Esophagus squamous epithelium (tissue), 5 donors: Measurements from ENCODE around the gene WFDC13. TPM values are rescaled to one million over a fixed set of nuclear protein-coding genes. Genes with fewer than 3 reads are reported as not detected.
"Not testable (repeated sequence)": the region's sequence is repeated elsewhere in the genome, so short reads cannot be mapped to it uniquely, and the experiment has no call there.

Experiments used
- DNase-seq: peaks from one replicate; lab custom pipeline; 2025; lab: John Stamatoyannopoulos, UW
- H3K27ac ChIP-seq, 4 donors: fragments of 200-600 bp; sonication (generic); one replicate each; pipeline ENCODE4 v1.5.1; 2016 to 2019; ENCODE audit warnings: mild to moderate bottlenecking in 1 of 4
- H3K27me3 ChIP-seq, 4 donors: fragments of 200-600 bp; sonication (generic); 1 replicate in 3 of 4; 2 replicates in 1 of 4; pipeline versions ENCODE4 v1.5.1 to v1.6.0; 2017 to 2021; ENCODE audit warnings: antibody characterized with exemption in 1 of 4
- H3K36me3 ChIP-seq, 3 donors: fragments of 200-600 bp; sonication (generic); one replicate each; pipeline ENCODE4 v1.5.1; 2016 to 2019
- H3K4me1 ChIP-seq, 3 donors: fragments of 200-600 bp; sonication (generic); one replicate each; pipeline ENCODE4 v1.5.1; 2017 to 2019
- H3K4me3 ChIP-seq, 4 donors: fragments of 200-600 bp; sonication (generic); 1 replicate in 3 of 4; 2 replicates in 1 of 4; pipeline ENCODE4 v1.5.1; 2016 to 2019; ENCODE audit warnings: mild to moderate bottlenecking in 2 of 4, moderate library complexity in 1 of 4
- H3K9me3 ChIP-seq, 3 donors: fragments of 200-600 bp; sonication (generic); one replicate each; pipeline ENCODE4 v1.5.1; 2016 to 2019
- POLR2A ChIP-seq, 4 donors: fragments of 450-650 bp; IDR thresholded peaks; one replicate each; pipeline ENCODE4 v1.6.1; 2017; ENCODE audit warnings: antibody characterized with exemption in 4 of 4, mild to moderate bottlenecking in 4 of 4, moderate library complexity in 3 of 4
- WGBS, 2 donors: methylation state at CpG; one replicate each; pipeline ENCODE4 v1.1.5; 2018; 5-methylcytosine and 5-hydroxymethylcytosine counted together
- intact Hi-C: fragments of 100-400 bp; cut with DNase I; formaldehyde crosslinking; loops from one replicate; pipeline ENCODE4 v1.15.0; 2022
- total RNA-seq, 4 donors: library from RNA; depleted of rRNA; stranded (reverse); fragments of >200 nt; gene quantifications; one replicate each; pipeline ENCODE4 v1.1.0, GENCODE V29; 2016
- TF ChIP-seq, protein P1 (sequence below), 6 experiments: fragments of 450-650 bp in 4 of 6; fragments of 200-600 bp in 2 of 6; sonication (generic) in 2 of 6; IDR thresholded peaks; one replicate each; pipeline ENCODE4 v1.5.1; 2016 to 2019; ENCODE audit warnings: antibody characterized with exemption in 6 of 6, mild to moderate bottlenecking in 4 of 6, moderate library complexity in 4 of 6
- donor health status: DM: yes; HTN: yes; CAD: no.

Gene WFDC13
- total RNA-seq, 4 donors from 2014 or later, result not detected

DNA sequence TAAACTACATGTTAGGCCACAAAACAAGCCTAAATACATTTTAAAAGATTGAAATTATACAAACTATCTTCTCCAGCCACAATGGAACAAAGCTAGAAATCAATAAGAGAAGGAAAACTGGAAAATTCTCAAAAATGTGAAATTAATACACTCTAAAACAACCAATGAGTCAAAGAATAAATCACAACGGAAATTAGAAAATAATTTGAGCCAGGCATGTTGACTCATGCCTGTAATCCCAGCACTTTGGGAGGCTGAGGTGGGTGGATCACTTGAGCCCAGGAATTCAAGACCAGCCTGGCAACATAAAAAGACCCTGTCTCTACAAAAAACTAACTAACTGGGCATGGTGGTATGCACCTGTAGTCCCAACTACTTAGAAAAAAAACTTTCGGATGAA lies 6.3 kb upstream of the WFDC13 start:
- intact Hi-C loops, result no loop called here
- TF ChIP-seq, protein P1, sequence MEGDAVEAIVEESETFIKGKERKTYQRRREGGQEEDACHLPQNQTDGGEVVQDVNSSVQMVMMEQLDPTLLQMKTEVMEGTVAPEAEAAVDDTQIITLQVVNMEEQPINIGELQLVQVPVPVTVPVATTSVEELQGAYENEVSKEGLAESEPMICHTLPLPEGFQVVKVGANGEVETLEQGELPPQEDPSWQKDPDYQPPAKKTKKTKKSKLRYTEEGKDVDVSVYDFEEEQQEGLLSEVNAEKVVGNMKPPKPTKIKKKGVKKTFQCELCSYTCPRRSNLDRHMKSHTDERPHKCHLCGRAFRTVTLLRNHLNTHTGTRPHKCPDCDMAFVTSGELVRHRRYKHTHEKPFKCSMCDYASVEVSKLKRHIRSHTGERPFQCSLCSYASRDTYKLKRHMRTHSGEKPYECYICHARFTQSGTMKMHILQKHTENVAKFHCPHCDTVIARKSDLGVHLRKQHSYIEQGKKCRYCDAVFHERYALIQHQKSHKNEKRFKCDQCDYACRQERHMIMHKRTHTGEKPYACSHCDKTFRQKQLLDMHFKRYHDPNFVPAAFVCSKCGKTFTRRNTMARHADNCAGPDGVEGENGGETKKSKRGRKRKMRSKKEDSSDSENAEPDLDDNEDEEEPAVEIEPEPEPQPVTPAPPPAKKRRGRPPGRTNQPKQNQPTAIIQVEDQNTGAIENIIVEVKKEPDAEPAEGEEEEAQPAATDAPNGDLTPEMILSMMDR (IDR thresholded peaks at IDR 0.05), result no peak
- TF ChIP-seq POLR2A (IDR thresholded peaks at IDR 0.05), result no peak

DNA sequence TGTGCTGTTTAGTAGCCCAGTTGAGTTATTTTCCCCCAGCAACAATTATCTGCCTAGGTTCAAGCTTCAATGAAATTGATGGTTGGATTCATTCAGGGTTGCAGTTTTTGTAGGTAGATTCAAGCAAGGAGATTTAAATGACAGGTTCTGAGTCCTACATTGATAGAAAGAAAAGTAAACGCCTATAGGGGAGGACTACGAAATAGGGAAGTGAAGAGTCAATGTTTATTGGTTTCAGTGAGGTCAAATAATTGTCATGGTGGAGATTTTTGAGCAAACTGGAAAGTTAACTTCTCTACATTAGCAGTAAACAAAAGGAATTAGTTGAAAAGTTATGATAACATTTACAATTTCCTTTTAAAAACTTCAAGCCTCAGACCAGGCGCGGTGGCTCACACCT lies 734 bp upstream of the WFDC13 start:
- WGBS, 2 donors, result 46 to 58% methylated on average over 4 of the region's 4 CpGs
- intact Hi-C loops, result no loop called here

More for the DNA sequence above, 6.3 kb upstream of the WFDC13 start:
- Histone ChIP-seq H3K27ac (no peak overlapping the region), H3K36me3 (no peaks in the 10 kb centered on the region), H3K9me3 (no peaks in the 10 kb centered on the region), H3K27me3 (peaks cover 0 to 7% (median 0%) of the 10 kb centered on the region in 4 donors), H3K4me1 (no peaks in the 10 kb centered on the region), H3K4me3 (no peak overlapping the region)
- 65% methylated on average over 2 of the region's 2 CpGs for WGBS, 2 donors
- no peak for DNase-seq

DNA sequence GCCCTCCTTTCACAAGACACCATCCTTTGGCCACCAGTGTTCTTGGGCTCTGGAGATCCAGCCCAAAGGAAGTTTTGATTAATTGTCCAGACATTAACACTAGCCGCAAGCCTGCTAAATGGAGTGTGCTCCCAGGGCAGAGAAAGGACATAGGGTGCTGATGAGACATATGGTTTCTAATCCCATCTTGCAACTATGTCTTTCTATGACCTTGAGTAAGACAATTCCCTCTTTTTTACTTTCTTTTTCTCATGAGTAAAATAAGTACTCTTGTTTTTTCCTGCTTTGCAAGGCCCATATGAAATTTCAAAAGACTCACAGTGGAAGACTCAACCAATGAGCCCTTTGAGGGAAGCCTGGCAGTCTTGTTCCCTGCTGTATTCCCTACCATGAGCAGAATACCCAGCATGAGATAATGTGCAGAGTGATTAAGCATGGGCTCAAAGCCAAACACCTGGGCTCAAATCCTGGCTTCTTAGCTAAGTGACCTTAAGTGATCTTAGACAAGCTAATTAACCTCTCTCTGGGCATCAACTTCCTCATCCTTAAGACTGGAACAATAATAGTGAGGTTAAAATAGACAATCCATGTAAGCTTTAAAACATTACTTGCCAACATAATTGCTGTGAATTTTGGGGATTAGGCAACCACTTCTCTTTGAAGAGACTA lies 3.3 kb downstream of the WFDC13 start, which contains the start of gene WFDC10B:
WFDC10B (minus strand) TSS at position 51 of the 669 bp plus-strand sequence. CDS start 19,027 bp downstream, outside the sequence.
- intact Hi-C loops, result no loop called here
- H3K36me3 ChIP-seq, result no peaks in the 10 kb centered on the region
- WGBS, 2 donors, result 64 to 100% methylated on average over 1 of the region's 1 CpG
- no peaks in the 10 kb centered on the region for H3K9me3 ChIP-seq
- no peak within 1 kb of the TSS for H3K4me3 ChIP-seq
- no peak within 1 kb of the TSS for H3K27ac ChIP-seq
- no peak for DNase-seq
- no peak for TF ChIP-seq POLR2A (IDR thresholded peaks at IDR 0.05)
- TF ChIP-seq, protein P1 (IDR thresholded peaks at IDR 0.05), result no peak
- H3K27me3 ChIP-seq, result peaks cover 0 to 28% (median 0%) of the 10 kb centered on the region in 4 donors
- H3K4me1 ChIP-seq, result no peaks in the 10 kb centered on the region

More for the DNA sequence above, 734 bp upstream of the WFDC13 start:
- no peaks in the 10 kb centered on the region for H3K9me3 ChIP-seq
- H3K27me3 ChIP-seq, result peaks cover 0 to 12% (median 0%) of the 10 kb centered on the region in 4 donors
- no peak overlapping the region for H3K27ac ChIP-seq
- no peak for TF ChIP-seq POLR2A (IDR thresholded peaks at IDR 0.05)
- TF ChIP-seq, protein P1 (IDR thresholded peaks at IDR 0.05), result no peak
- no peak for DNase-seq
- H3K4me3 ChIP-seq, result no peak overlapping the region
- H3K36me3 ChIP-seq, result no peaks in the 10 kb centered on the region
- no peaks in the 10 kb centered on the region for H3K4me1 ChIP-seq

DNA sequence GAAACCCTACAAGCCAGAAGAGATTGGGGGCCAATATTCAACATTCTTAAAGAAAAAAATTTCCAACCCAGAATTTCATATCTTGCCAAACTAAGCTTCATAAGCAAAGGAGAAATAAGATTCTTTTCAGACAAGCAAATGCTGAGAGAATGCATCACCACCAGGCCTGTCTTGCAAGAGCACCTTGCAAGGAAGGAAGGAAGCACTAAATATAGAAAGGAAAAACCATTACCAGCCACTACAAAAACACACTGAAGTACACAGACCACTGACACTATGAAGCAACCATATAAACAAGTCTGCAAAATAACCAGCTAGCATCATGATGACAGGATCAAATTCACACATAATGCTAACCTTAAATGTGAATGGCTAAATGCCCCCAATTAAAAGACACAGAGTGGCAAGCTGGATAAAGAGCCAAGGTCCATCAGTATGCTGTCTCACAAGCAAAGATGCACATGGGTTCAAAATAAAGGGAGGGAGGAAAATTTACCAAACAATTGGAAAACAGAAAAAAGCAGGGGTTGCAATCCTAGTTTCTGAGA lies 14.4 kb downstream of the WFDC13 start:
- H3K9me3 ChIP-seq, DNase-seq, H3K27ac ChIP-seq, H3K4me1 ChIP-seq, H3K4me3 ChIP-seq, intact Hi-C loops, H3K36me3 ChIP-seq: not testable (repeated sequence)
- peaks cover 0 to 45% (median 0%) of the 10 kb centered on the region in 4 donors for H3K27me3 ChIP-seq

DNA sequence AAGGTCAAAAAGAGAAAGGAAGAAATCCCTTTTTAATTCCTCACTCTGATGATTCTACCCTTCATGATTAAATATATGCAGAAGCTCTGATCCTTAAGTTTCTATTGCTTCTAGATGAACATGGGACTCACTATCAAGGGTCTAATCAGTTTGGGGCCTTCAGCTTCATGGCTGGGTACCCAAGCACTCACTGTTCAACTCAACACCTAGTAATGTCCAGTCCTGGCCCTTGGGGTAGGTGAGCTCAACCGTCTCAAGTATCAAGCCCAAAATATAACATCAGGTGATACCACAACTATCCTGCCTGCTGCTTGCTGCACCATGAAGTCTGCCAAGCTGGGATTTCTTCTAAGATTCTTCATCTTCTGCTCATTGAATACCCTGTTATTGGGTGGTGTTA lies 20.2 kb downstream of the WFDC13 start, which contains the start of gene SPINT4:
SPINT4 (plus strand) TSS at position 301 of the 400 bp plus-strand sequence; CDS start at position 322, 21 bp downstream.
- Histone ChIP-seq H3K27me3 (peaks cover 0 to 27% (median 0%) of the 10 kb centered on the region in 4 donors), H3K27ac (no peak within 1 kb of the TSS), H3K36me3 (no peaks in the 10 kb centered on the region), H3K4me1 (no peaks in the 10 kb centered on the region), H3K9me3 (no peaks in the 10 kb centered on the region), H3K4me3 (no peak within 1 kb of the TSS)
- 71 to 77% methylated on average over 1 of the region's 1 CpG for WGBS, 2 donors
- DNase-seq, result no peak
- intact Hi-C loops, result no loop called here
- TF ChIP-seq POLR2A (IDR thresholded peaks at IDR 0.05), result no peak
- TF ChIP-seq, protein P1 (IDR thresholded peaks at IDR 0.05), result no peak
